Neutrophil (primary cell): ENCODE results near the gene SCFD2.

Experiments used
- H3K27ac ChIP-seq: fragments of 200-600 bp; sonication (generic); 2 replicates; pipeline ENCODE4 v1.5.1; 2016; ENCODE audit warnings: mild to moderate bottlenecking, moderate library complexity
- H3K27me3 ChIP-seq: fragments of 200-600 bp; sonication (generic); 2 replicates; pipeline ENCODE4 v1.6.0; 2016; ENCODE audit warnings: mild to moderate bottlenecking
- H3K36me3 ChIP-seq: fragments of 200-600 bp; sonication (generic); 2 replicates; pipeline ENCODE4 v1.5.1; 2017
- H3K4me1 ChIP-seq, 2 experiments: fragments of 200-600 bp in 1 of 2; sonication (generic) in 1 of 2; 1 replicate in 1 of 2; 2 replicates in 1 of 2; pipeline versions ENCODE4 v1.5.1 to v1.6.1; 2013 to 2016; ENCODE audit warnings: low read depth in 1 of 2, low read length in 1 of 2, mild to moderate bottlenecking in 1 of 2, moderate library complexity in 1 of 2; ENCODE audit not compliant: control insufficient read depth in 1 of 2, insufficient read depth in 1 of 2
- H3K4me3 ChIP-seq, 2 experiments: fragments of 200-600 bp in 1 of 2; sonication (generic) in 1 of 2; 1 replicate in 1 of 2; 2 replicates in 1 of 2; pipeline ENCODE4 v1.5.1; 2013 to 2016; ENCODE audit warnings: low read depth in 1 of 2, low read length in 1 of 2, mild to moderate bottlenecking in 1 of 2, moderate library complexity in 1 of 2
- H3K9me3 ChIP-seq: fragments of 200-600 bp; sonication (generic); 2 replicates; pipeline ENCODE4 v1.5.1; 2016
- CTCF ChIP-seq: fragments of 200-600 bp; sonication (generic); IDR thresholded peaks from 2 replicates; pipeline ENCODE4 v1.5.1; 2016; ENCODE audit warnings: antibody characterized with exemption

SCFD2 gene

GRCh38 chr4:53004497-53005148, 361.2 kb downstream of the SCFD2 start:
- Histone ChIP-seq H3K36me3 (no peaks in the 10 kb centered on the region), H3K4me3 (no peak overlapping the region), H3K4me1 (no peaks in the 10 kb centered on the region), H3K9me3 (no peaks in the 10 kb centered on the region), H3K27ac (no peak overlapping the region), H3K27me3 (no peaks in the 10 kb centered on the region)
- TF ChIP-seq CTCF, result no peak

GRCh38 chr4:53003959-53004358, 361.9 kb downstream of the SCFD2 start:
- H3K27me3 ChIP-seq, result no peaks in the 10 kb centered on the region
- H3K4me3 ChIP-seq, result no peak overlapping the region
- no peaks in the 10 kb centered on the region for H3K4me1 ChIP-seq
- no peak for TF ChIP-seq CTCF
- H3K36me3 ChIP-seq, result no peaks in the 10 kb centered on the region
- H3K9me3 ChIP-seq, result no peaks in the 10 kb centered on the region
- H3K27ac ChIP-seq, result no peak overlapping the region

- H3K36me3 ChIP-seq, result no peaks in the 10 kb centered on the region
- no peak overlapping the region for H3K4me3 ChIP-seq
- no peaks in the 10 kb centered on the region for H3K9me3 ChIP-seq
- H3K27me3 ChIP-seq, result no peaks in the 10 kb centered on the region
- H3K4me1 ChIP-seq, result no peaks in the 10 kb centered on the region
- no peak overlapping the region for H3K27ac ChIP-seq
- TF ChIP-seq CTCF, result no peak
Observed at GRCh38 chr4:53000560-53000959, 365.3 kb downstream of the SCFD2 start.

GRCh38 chr4:52999626-53000025, 366.2 kb downstream of the SCFD2 start:
- no peaks in the 10 kb centered on the region for H3K9me3 ChIP-seq
- H3K36me3 ChIP-seq, result no peaks in the 10 kb centered on the region
- H3K27me3 ChIP-seq, result no peaks in the 10 kb centered on the region
- TF ChIP-seq CTCF, result no peak
- no peak overlapping the region for H3K4me3 ChIP-seq
- no peak overlapping the region for H3K27ac ChIP-seq
- no peaks in the 10 kb centered on the region for H3K4me1 ChIP-seq

- Histone ChIP-seq H3K36me3 (no peaks in the 10 kb centered on the region), H3K4me1 (no peaks in the 10 kb centered on the region), H3K27ac (no peak overlapping the region), H3K4me3 (no peak overlapping the region), H3K27me3 (no peaks in the 10 kb centered on the region), H3K9me3 (no peaks in the 10 kb centered on the region)
- TF ChIP-seq CTCF, result no peak
Observed at GRCh38 chr4:52998413-52998812, 367.4 kb downstream of the SCFD2 start.

GRCh38 chr4:52997132-52997416, 368.8 kb downstream of the SCFD2 start:
- Histone ChIP-seq H3K36me3 (no peaks in the 10 kb centered on the region), H3K4me3 (no peak overlapping the region), H3K4me1 (no peaks in the 10 kb centered on the region), H3K9me3 (no peaks in the 10 kb centered on the region), H3K27ac (no peak overlapping the region), H3K27me3 (no peaks in the 10 kb centered on the region)
- TF ChIP-seq CTCF, result no peak
